Central memory CD8-positive, alpha-beta T cell (primary cell): ENCODE results near the gene LRRC45.

Source experiments
- ATAC-seq: fragments of 150-1000 bp; cut with Tn5 transposase; replicated peaks from 2 replicates; pipeline ENCODE4 v1.10.0; 2022; ENCODE audit warnings: mild to moderate bottlenecking, moderate FRiP score, moderate number of reproducible peaks; ENCODE audit not compliant: poor library complexity, severe bottlenecking; ENCODE audit errors: extremely low read depth
- DNase-seq, 2 donors: peaks; one replicate each; pipeline ENCODE4 v3.0.0; 2021; ENCODE audit warnings: low spot score in 2 of 2
- H3K27ac Mint-ChIP-seq: one replicate; pipeline ENCODE4 v1.8.0; 2022; ENCODE audit warnings: low read depth, mild to moderate bottlenecking, moderate library complexity, mixed read lengths
- H3K27me3 Mint-ChIP-seq: one replicate; pipeline ENCODE4 v1.8.0; 2022; ENCODE audit warnings: mixed read lengths
- H3K36me3 Mint-ChIP-seq: one replicate; pipeline ENCODE4 v1.8.0; 2022; ENCODE audit warnings: mild to moderate bottlenecking, moderate library complexity, mixed read lengths; ENCODE audit not compliant: insufficient read depth
- H3K4me1 Mint-ChIP-seq: one replicate; pipeline ENCODE4 v1.8.0; 2022; ENCODE audit warnings: mixed read lengths
- H3K4me3 Mint-ChIP-seq: one replicate; pipeline ENCODE4 v1.8.0; 2022; ENCODE audit warnings: mild to moderate bottlenecking, moderate library complexity, mixed read lengths
- H3K9me3 Mint-ChIP-seq: one replicate; pipeline ENCODE4 v1.8.0; 2022; ENCODE audit warnings: mixed read lengths

LRRC45 gene

DNA sequence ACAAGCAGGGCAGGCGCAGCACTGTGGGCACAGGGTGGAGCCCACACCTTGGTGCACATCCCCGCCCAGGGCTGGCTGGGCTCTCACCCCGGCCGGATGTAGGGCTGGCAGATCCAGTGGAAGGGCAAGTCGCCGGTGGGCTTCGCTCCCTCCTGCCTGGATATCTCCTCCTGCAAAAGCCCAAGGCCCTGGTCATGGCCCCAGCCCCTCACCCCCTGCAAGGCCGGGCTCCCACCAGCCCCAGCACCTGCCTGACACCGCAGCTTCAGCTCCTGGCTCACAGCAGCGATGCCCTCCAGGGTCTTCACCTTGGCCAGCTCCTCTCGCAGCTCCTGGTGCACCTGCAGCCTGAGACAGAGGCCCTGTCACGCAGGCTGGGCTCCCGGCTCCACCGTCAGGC lies 37.5 kb downstream of the LRRC45 start:
- Mint-ChIP-seq H3K27ac (no peak overlapping the region), H3K27me3 (no peaks in the 10 kb centered on the region), H3K4me1 (no peaks in the 10 kb centered on the region), H3K9me3 (no peaks in the 10 kb centered on the region), H3K4me3 (no peak overlapping the region), H3K36me3 (peaks cover 15% of the 10 kb centered on the region)
- DNase-seq (no peak), ATAC-seq (no peak)

- no peaks in the 10 kb centered on the region for H3K9me3 Mint-ChIP-seq
- no peak overlapping the region for H3K4me3 Mint-ChIP-seq
- no peaks in the 10 kb centered on the region for H3K27me3 Mint-ChIP-seq
- DNase-seq (no peak), ATAC-seq (no peak)
- peaks cover 4% of the 10 kb centered on the region for H3K4me1 Mint-ChIP-seq
- no peak overlapping the region for H3K27ac Mint-ChIP-seq
- peaks cover 17% of the 10 kb centered on the region for H3K36me3 Mint-ChIP-seq
Measured at GRCh38 chr17:82061047-82061925, 38.2 kb downstream of the LRRC45 start.

GRCh38 chr17:82062076-82062983 lies 39.2 kb downstream of the LRRC45 start:
- DNase-seq: no peak
- H3K36me3 Mint-ChIP-seq: peaks cover 15% of the 10 kb centered on the region
- H3K27ac Mint-ChIP-seq: no peak overlapping the region
- H3K4me1 Mint-ChIP-seq: peaks cover 7% of the 10 kb centered on the region
- H3K4me3 Mint-ChIP-seq: no peak overlapping the region
- H3K27me3 Mint-ChIP-seq: no peaks in the 10 kb centered on the region
- no peaks in the 10 kb centered on the region for H3K9me3 Mint-ChIP-seq
- no peak for ATAC-seq

GRCh38 chr17:82062984-82063368 lies 39.9 kb downstream of the LRRC45 start:
- DNase-seq (no peak), ATAC-seq (no peak)
- Mint-ChIP-seq H3K4me3 (no peak overlapping the region), H3K36me3 (peaks cover 13% of the 10 kb centered on the region), H3K27ac (no peak overlapping the region), H3K27me3 (no peaks in the 10 kb centered on the region), H3K9me3 (no peaks in the 10 kb centered on the region), H3K4me1 (peaks cover 7% of the 10 kb centered on the region)

DNA sequence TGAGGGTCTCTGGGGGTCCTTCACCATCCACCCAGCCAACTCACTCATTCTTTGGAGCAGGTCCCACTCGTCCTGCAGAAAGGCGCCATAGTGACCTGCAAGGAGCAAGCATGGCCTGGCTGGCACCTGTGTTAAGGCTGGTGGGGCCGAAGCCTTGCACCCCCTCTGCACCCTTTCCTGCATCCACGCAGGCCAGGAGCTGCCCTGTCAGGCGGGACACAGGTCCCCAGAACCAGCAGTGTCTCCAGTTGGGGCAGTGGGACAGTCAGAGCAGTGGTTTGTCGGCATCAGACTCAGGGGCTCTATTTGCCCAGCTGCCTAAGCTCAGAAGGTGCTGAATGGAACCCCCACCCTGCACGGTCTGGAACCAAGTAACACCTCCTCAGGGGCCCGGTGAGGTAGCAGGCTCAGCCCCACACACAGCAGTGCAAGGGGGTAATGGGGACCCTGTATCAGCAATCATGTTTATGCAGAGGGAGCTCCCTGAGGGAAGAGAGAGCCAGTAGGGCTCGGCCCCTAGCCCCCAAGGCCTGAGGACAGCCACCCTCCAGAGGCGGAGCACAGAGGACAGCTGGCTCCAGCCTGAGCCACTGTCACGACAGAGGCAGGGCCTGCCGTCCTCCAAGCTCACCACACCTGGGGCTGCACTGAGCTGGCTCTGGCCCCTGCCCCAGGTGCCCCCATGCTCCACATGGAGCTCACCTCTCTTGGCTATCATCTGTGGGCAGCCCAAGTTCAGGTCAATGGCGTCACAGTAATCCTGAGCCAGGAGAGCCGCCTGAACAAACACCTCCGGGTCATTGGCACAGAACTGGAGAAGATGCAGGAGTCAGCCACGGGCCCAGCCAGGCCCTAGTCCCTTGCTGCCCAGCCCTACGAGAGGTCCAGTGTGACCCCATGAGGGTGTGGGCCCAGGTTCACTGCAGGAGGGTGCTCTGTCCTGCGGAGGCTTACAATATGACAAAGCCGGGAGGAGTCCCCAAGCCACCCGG lies 40.6 kb downstream of the LRRC45 start:
- Mint-ChIP-seq H3K9me3 (no peaks in the 10 kb centered on the region), H3K27me3 (no peaks in the 10 kb centered on the region), H3K4me3 (peak overlapping the region; percentile 77), H3K4me1 (peaks cover 7% of the 10 kb centered on the region), H3K27ac (peak overlapping the region; percentile 38), H3K36me3 (peaks cover 11% of the 10 kb centered on the region)
- no peak for ATAC-seq
- DNase-seq: no peak

GRCh38 chr17:82064433-82065192 lies 41.5 kb downstream of the LRRC45 start:
- Mint-ChIP-seq H3K9me3 (no peaks in the 10 kb centered on the region), H3K4me3 (peak overlapping the region; percentile 77), H3K27ac (peak overlapping the region; percentile 38), H3K4me1 (peaks cover 7% of the 10 kb centered on the region), H3K36me3 (peaks cover 10% of the 10 kb centered on the region), H3K27me3 (no peaks in the 10 kb centered on the region)
- DNase-seq (no peak), ATAC-seq (no peak)

DNA sequence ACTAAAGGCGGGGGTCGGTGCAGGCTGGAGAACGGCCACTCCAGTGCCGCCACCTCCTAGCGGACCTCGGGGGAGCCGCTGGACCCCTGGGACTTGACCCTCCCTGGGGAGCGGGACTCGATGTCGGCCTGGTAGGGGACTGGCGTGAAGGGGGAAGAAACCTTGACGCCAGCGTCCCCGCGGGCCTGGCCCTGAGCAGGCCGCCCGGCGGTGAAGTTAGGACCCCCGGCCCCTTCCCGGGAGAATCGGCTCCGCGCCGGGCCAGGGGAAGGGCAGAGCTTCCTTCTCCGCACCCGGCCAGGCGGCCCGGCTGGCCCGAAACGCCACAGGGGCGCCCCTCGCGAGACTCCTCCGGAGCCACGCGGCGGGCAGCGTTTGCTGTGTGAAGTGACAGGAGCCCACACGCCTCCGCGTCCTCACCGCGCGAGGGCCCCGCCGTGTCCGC lies 42.1 kb downstream of the LRRC45 start:
- ATAC-seq: peak; percentile 66
- no peaks in the 10 kb centered on the region for H3K9me3 Mint-ChIP-seq
- H3K4me1 Mint-ChIP-seq: peaks cover 7% of the 10 kb centered on the region
- H3K27ac Mint-ChIP-seq: peak overlapping the region; percentile 92
- H3K4me3 Mint-ChIP-seq: peak overlapping the region; percentile 77
- no peaks in the 10 kb centered on the region for H3K27me3 Mint-ChIP-seq
- H3K36me3 Mint-ChIP-seq: peaks cover 10% of the 10 kb centered on the region
- no peak for DNase-seq

DNA sequence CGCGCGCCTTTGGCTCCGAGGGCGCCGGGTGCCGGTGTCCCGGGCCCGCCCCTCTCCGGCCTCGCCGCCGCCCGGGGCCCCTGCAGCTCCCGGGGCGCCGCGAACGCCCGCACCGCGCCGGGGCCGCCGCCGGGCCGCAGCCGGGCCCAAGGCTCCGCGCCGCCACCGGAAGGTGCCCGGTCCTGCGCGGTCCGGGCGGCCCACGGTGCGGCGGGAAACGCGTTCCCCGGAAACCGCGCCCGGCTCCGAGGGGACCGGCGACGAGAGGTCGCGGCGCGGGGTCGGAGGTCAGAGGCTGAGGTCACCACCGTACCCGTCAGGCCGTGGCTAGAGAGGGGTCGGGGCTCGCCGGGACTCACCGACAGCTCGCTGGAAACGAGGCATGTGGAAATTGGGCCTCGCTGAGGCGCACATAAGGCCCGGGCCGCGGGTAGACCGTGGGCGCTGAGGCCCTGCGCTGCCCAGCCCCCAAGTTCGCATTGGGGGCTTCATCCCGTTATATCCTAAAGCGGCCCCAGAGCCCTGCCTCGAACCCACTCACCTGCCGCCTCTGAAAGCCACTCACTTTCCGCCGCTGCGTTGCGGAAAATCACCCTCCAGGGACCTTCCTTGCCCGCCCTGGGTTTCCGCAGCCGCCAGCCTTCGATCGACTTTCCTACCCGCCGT lies 42.7 kb downstream of the LRRC45 start, which contains the start of gene DUS1L:
Gene DUS1L (minus strand): TSS at position 167 of the 666 bp plus-strand sequence. CDS start 745 bp downstream, outside the sequence.
- H3K9me3 Mint-ChIP-seq: no peaks in the 10 kb centered on the region
- DNase-seq: peak; percentile 54 to 63
- peak within 1 kb of the TSS; percentile 92 for H3K27ac Mint-ChIP-seq
- H3K27me3 Mint-ChIP-seq: no peaks in the 10 kb centered on the region
- peaks cover 10% of the 10 kb centered on the region for H3K36me3 Mint-ChIP-seq
- peak; percentile 85 for ATAC-seq
- H3K4me3 Mint-ChIP-seq: peak within 1 kb of the TSS; percentile 77
- peaks cover 7% of the 10 kb centered on the region for H3K4me1 Mint-ChIP-seq

GRCh38 chr17:82070611-82071010 lies 47.5 kb downstream of the LRRC45 start:
- peaks cover 6% of the 10 kb centered on the region for H3K36me3 Mint-ChIP-seq
- ATAC-seq (no peak), DNase-seq (no peak)
- H3K4me1 Mint-ChIP-seq: peaks cover 7% of the 10 kb centered on the region
- H3K27ac Mint-ChIP-seq: no peak overlapping the region
- H3K4me3 Mint-ChIP-seq: no peak overlapping the region
- no peaks in the 10 kb centered on the region for H3K27me3 Mint-ChIP-seq
- no peaks in the 10 kb centered on the region for H3K9me3 Mint-ChIP-seq

- H3K36me3 Mint-ChIP-seq: peaks cover 4% of the 10 kb centered on the region
- DNase-seq: no peak
- no peaks in the 10 kb centered on the region for H3K9me3 Mint-ChIP-seq
- H3K27me3 Mint-ChIP-seq: no peaks in the 10 kb centered on the region
- H3K4me3 Mint-ChIP-seq: no peak overlapping the region
- H3K27ac Mint-ChIP-seq: no peak overlapping the region
- no peaks in the 10 kb centered on the region for H3K4me1 Mint-ChIP-seq
- no peak for ATAC-seq
Measured at GRCh38 chr17:82072827-82073226, 49.7 kb downstream of the LRRC45 start.

DNA sequence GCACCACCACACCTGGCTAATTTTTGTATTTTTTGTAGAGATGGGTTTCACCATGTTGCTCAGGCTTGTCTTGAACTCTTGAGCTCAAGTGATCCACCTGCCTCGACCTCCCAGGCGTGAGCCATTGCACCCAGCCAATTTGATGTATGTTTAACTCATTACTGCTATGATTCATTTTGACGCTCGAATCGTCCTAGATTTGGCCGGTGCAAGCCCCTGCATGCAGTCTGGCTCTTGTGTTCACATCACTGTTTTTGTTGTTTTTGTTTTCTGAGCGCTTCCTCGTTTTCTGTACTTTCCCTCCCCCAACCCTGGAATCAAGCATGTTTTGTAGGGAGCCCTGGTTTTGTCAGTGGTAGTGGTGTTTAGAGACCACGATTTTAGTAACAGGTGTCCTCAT lies 50.3 kb downstream of the LRRC45 start:
- no peak overlapping the region for H3K27ac Mint-ChIP-seq
- no peak overlapping the region for H3K4me3 Mint-ChIP-seq
- no peak for DNase-seq
- H3K27me3 Mint-ChIP-seq: no peaks in the 10 kb centered on the region
- H3K4me1 Mint-ChIP-seq: no peaks in the 10 kb centered on the region
- H3K36me3 Mint-ChIP-seq: peaks cover 5% of the 10 kb centered on the region
- no peak for ATAC-seq
- H3K9me3 Mint-ChIP-seq: no peaks in the 10 kb centered on the region
